ENCODE results near the gene CYB5B. TPM values are rescaled to one million over a fixed set of nuclear protein-coding genes. Genes with fewer than 3 reads are reported as not detected.

CYB5B gene
- total and polyA plus RNA-seq, 4 donors: 38.7 to 86.3 (median 45.8) TPM

- H3K9ac ChIP-seq (ENCODE audit: low read depth in 1 of 2, low read length in 2 of 2): no peak overlapping the region
- DNase-seq (ENCODE audit: low spot score): no peak
- H3K36me3 ChIP-seq (ENCODE audit: control insufficient read depth in 4 of 4, insufficient read depth in 3 of 4, low read depth in 1 of 4, low read length in 3 of 4): peaks cover 0 to 5% (median under 1%) of the 10 kb centered on the region in 4 donors
- peaks cover 5 to 34% (median 14%) of the 10 kb centered on the region in 4 donors for H3K4me1 ChIP-seq (ENCODE audit: control insufficient read depth in 4 of 4, insufficient read depth in 4 of 4, low read length in 3 of 4)
- H3K27ac ChIP-seq (ENCODE audit: low read depth in 1 of 2, low read length in 2 of 2): no peak overlapping the region
- no peaks in the 10 kb centered on the region for H3K27me3 ChIP-seq (ENCODE audit: control insufficient read depth in 4 of 4, insufficient read depth in 4 of 4, low read length in 3 of 4)
- no peaks in the 10 kb centered on the region for H3K9me3 ChIP-seq (ENCODE audit: control insufficient read depth in 4 of 4, low read length in 3 of 4)
- TF ChIP-seq MAX (IDR thresholded peaks at IDR 0.05): no peak
- TF ChIP-seq FOXA2 (IDR thresholded peaks at IDR 0.05): no peak
- no peak for TF ChIP-seq ATF3 (IDR thresholded peaks at IDR 0.05)
- no peak for TF ChIP-seq REST (IDR thresholded peaks at IDR 0.05)
- TF ChIP-seq JUND (IDR thresholded peaks at IDR 0.05): no peak
- no peak for TF ChIP-seq SP1 (IDR thresholded peaks at IDR 0.05)
- WGBS: 88% methylated on average over 8 of the region's 8 CpGs
- H3K4me3 ChIP-seq (ENCODE audit: low read depth in 1 of 3, low read length in 3 of 3): no peak overlapping the region
Observed at GRCh38 chr16:69467531-69468204, 43.2 kb downstream of the CYB5B start.

GRCh38 chr16:69469807-69470561 is 45.6 kb downstream of the CYB5B start:
- Histone ChIP-seq H3K27ac (ENCODE audit: low read depth in 1 of 2, low read length in 2 of 2) (no peak overlapping the region), H3K4me1 (ENCODE audit: control insufficient read depth in 4 of 4, insufficient read depth in 4 of 4, low read length in 3 of 4) (peaks cover 2 to 26% (median 9%) of the 10 kb centered on the region in 4 donors), H3K27me3 (ENCODE audit: control insufficient read depth in 4 of 4, insufficient read depth in 4 of 4, low read length in 3 of 4) (no peaks in the 10 kb centered on the region), H3K9ac (ENCODE audit: low read depth in 1 of 2, low read length in 2 of 2) (no peak overlapping the region), H3K4me3 (ENCODE audit: low read depth in 1 of 3, low read length in 3 of 3) (no peak overlapping the region), H3K9me3 (ENCODE audit: control insufficient read depth in 4 of 4, low read length in 3 of 4) (no peaks in the 10 kb centered on the region), H3K36me3 (ENCODE audit: control insufficient read depth in 4 of 4, insufficient read depth in 3 of 4, low read depth in 1 of 4, low read length in 3 of 4) (no peaks in the 10 kb centered on the region)
- TF ChIP-seq HNF4G (IDR thresholded peaks at IDR 0.05): no peak
- no peak for TF ChIP-seq ATF3 (IDR thresholded peaks at IDR 0.05)
- no peak for TF ChIP-seq RAD21 (IDR thresholded peaks at IDR 0.05)
- no peak for TF ChIP-seq NR2F2 (IDR thresholded peaks at IDR 0.05)
- 77% methylated on average over 4 of the region's 4 CpGs for WGBS
- no peak for DNase-seq (ENCODE audit: low spot score)

- TF ChIP-seq FOXA1 (IDR thresholded peaks at IDR 0.05): no peak
- no peak for TF ChIP-seq TAF1 (conservative IDR thresholded peaks at IDR 0.05)
- TF ChIP-seq REST (IDR thresholded peaks at IDR 0.05): no peak
- no peak for TF ChIP-seq NR2F2 (IDR thresholded peaks at IDR 0.05)
- Histone ChIP-seq H3K36me3 (ENCODE audit: control insufficient read depth in 4 of 4, insufficient read depth in 3 of 4, low read depth in 1 of 4, low read length in 3 of 4) (no peaks in the 10 kb centered on the region), H3K9ac (ENCODE audit: low read depth in 1 of 2, low read length in 2 of 2) (no peak overlapping the region), H3K27me3 (ENCODE audit: control insufficient read depth in 4 of 4, insufficient read depth in 4 of 4, low read length in 3 of 4) (no peaks in the 10 kb centered on the region), H3K27ac (ENCODE audit: low read depth in 1 of 2, low read length in 2 of 2) (no peak overlapping the region), H3K9me3 (ENCODE audit: control insufficient read depth in 4 of 4, low read length in 3 of 4) (no peaks in the 10 kb centered on the region), H3K4me1 (ENCODE audit: control insufficient read depth in 4 of 4, insufficient read depth in 4 of 4, low read length in 3 of 4) (peaks cover 0 to 15% (median 0%) of the 10 kb centered on the region in 4 donors), H3K4me3 (ENCODE audit: low read depth in 1 of 3, low read length in 3 of 3) (no peak overlapping the region)
- 96% methylated on average over 1 of the region's 1 CpG for WGBS
- DNase-seq (ENCODE audit: low spot score): no peak
Observed at GRCh38 chr16:69471121-69471520, 46.7 kb downstream of the CYB5B start.

Measured in liver (tissue), 9 donors.